Measurements from ENCODE around the gene SMC3. TPM values are rescaled to one million over a fixed set of nuclear protein-coding genes. Genes with fewer than 3 reads are reported as not detected.
"Not testable (repeated sequence)": the region's sequence is repeated elsewhere in the genome, so short reads cannot be mapped to it uniquely, and the experiment has no call there.

SMC3 gene
- total and polyA plus RNA-seq, 8 donors, result 9.3 to 40.6 (median 14.7) TPM

- Histone ChIP-seq H3K4me3 (no peak overlapping the region), H3K36me3 (no peaks in the 10 kb centered on the region), H3K27me3 (peaks cover 0 to 43% (median 13%) of the 10 kb centered on the region in 3 donors), H3K4me1 (peaks cover 0 to 14% (median 7%) of the 10 kb centered on the region in 4 donors), H3K9me3 (no peaks in the 10 kb centered on the region), H3K27ac (no peak overlapping the region)
- intact Hi-C loops (cut with DNase I; ENCODE audit: low total_unique reads), result no loop called here
- TF ChIP-seq POLR2A (IDR thresholded peaks at IDR 0.05) (no peak), EP300 (IDR thresholded peaks at IDR 0.05) (no peak), CTCF (IDR thresholded peaks at IDR 0.05) (no peak), POLR2AphosphoS5 (IDR thresholded peaks at IDR 0.05) (no peak)
- DNase-seq, result no peak
- WGBS, 5 donors, result 66 to 74% (median 69%) methylated on average over 6 of the region's 6 CpGs
Observed at GRCh38 chr10:110529596-110530011, 37.9 kb upstream of the SMC3 start.

- Histone ChIP-seq H3K27me3 (peaks cover 0 to 50% (median 13%) of the 10 kb centered on the region in 3 donors), H3K4me1 (peaks cover 0 to 14% (median 7%) of the 10 kb centered on the region in 4 donors), H3K9me3 (no peaks in the 10 kb centered on the region), H3K27ac (no peak overlapping the region), H3K36me3 (no peaks in the 10 kb centered on the region), H3K4me3 (peak overlapping the region in 3 of 4 donors; percentile 14 to 40 (median 18))
- no peak for TF ChIP-seq POLR2A (IDR thresholded peaks at IDR 0.05)
- no peak for TF ChIP-seq CTCF (IDR thresholded peaks at IDR 0.05)
- no peak for TF ChIP-seq POLR2AphosphoS5 (IDR thresholded peaks at IDR 0.05)
- TF ChIP-seq EP300 (IDR thresholded peaks at IDR 0.05), result no peak
- peak in 1 of 2 donors; percentile 65 for DNase-seq
- WGBS, 5 donors, result 7 to 16% (median 12%) methylated on average over 20 to 35 of the region's 35 CpGs
- intact Hi-C loops (cut with DNase I; ENCODE audit: low total_unique reads), result no loop called here
Observed at GRCh38 chr10:110530131-110530831, 37.2 kb upstream of the SMC3 start.

GRCh38 chr10:110531687-110532086 lies 35.8 kb upstream of the SMC3 start:
- no peak for TF ChIP-seq EP300 (IDR thresholded peaks at IDR 0.05)
- TF ChIP-seq POLR2AphosphoS5 (IDR thresholded peaks at IDR 0.05), result no peak
- no peak for TF ChIP-seq POLR2A (IDR thresholded peaks at IDR 0.05)
- TF ChIP-seq CTCF (IDR thresholded peaks at IDR 0.05), result no peak
- H3K4me3 ChIP-seq, result no peak overlapping the region
- intact Hi-C loops (cut with DNase I; ENCODE audit: low total_unique reads), result no loop called here
- no peaks in the 10 kb centered on the region for H3K9me3 ChIP-seq
- no peaks in the 10 kb centered on the region for H3K36me3 ChIP-seq
- peaks cover 3 to 27% (median 7%) of the 10 kb centered on the region in 4 donors for H3K4me1 ChIP-seq
- H3K27me3 ChIP-seq, result peaks cover 0 to 56% (median 13%) of the 10 kb centered on the region in 3 donors
- H3K27ac ChIP-seq, result no peak overlapping the region
- WGBS, 5 donors, result 84 to 96% (median 91%) methylated on average over 2 of the region's 2 CpGs
- no peak for DNase-seq

- DNase-seq; H3K9me3 ChIP-seq; intact Hi-C loops (cut with DNase I; ENCODE audit: low total_unique reads); H3K36me3 ChIP-seq; H3K27ac ChIP-seq; H3K4me3 ChIP-seq: not testable (repeated sequence)
- WGBS, 5 donors, result 87 to 96% (median 90%) methylated on average over 4 of the region's 4 CpGs
- peaks cover 3 to 27% (median 7%) of the 10 kb centered on the region in 4 donors for H3K4me1 ChIP-seq
- peaks cover 0 to 51% (median 13%) of the 10 kb centered on the region in 3 donors for H3K27me3 ChIP-seq
Observed at GRCh38 chr10:110532628-110533027, 34.9 kb upstream of the SMC3 start.

- WGBS, 5 donors, result 29 to 39% (median 32%) methylated on average over 3 of the region's 3 CpGs
- intact Hi-C loops (cut with DNase I; ENCODE audit: low total_unique reads), result no loop called here
- Histone ChIP-seq H3K36me3 (no peaks in the 10 kb centered on the region), H3K4me1 (peaks cover 3 to 27% (median 7%) of the 10 kb centered on the region in 4 donors), H3K4me3 (no peak overlapping the region), H3K27me3 (peaks cover 0 to 48% (median 13%) of the 10 kb centered on the region in 3 donors), H3K9me3 (no peaks in the 10 kb centered on the region), H3K27ac (no peak overlapping the region)
- DNase-seq, result no peak
- TF ChIP-seq EP300 (IDR thresholded peaks at IDR 0.05) (no peak), CTCF (IDR thresholded peaks at IDR 0.05) (no peak), POLR2AphosphoS5 (IDR thresholded peaks at IDR 0.05) (no peak), POLR2A (IDR thresholded peaks at IDR 0.05) (no peak)
Observed at GRCh38 chr10:110533149-110533548, 34.3 kb upstream of the SMC3 start.
